ENCODE data around the gene RIIAD1.

RIIAD1 gene

GRCh38 chr1:151703813-151704212 lies 17.5 kb upstream of the RIIAD1 start:
- Histone ChIP-seq H3K27ac (no peak overlapping the region), H3K4me3 (IDR thresholded peaks at IDR 0.05; ENCODE audit: insufficient read depth, low read depth, low read length) (no peak overlapping the region), H3K79me2 (ENCODE audit: insufficient read depth, low read depth) (no peaks in the 10 kb centered on the region), H4K20me1 (ENCODE audit: insufficient read depth) (no peaks in the 10 kb centered on the region), H3K4me1 (ENCODE audit: low read depth, poor library complexity, severe bottlenecking) (no peaks in the 10 kb centered on the region), H3K9ac (no peak overlapping the region), H3K27me3 (ENCODE audit: insufficient read depth, low read depth) (peaks cover 5% of the 10 kb centered on the region; the same call in 1 of the 2 replicates), H2AFZ (ENCODE audit: low read depth) (no peak overlapping the region), H3K36me3 (ENCODE audit: insufficient read depth) (no peaks in the 10 kb centered on the region), H3K4me2 (no peak overlapping the region)
- no peak for TF ChIP-seq CTCF (conservative IDR thresholded peaks at IDR 0.05; ENCODE audit: low read depth, low read length)

GRCh38 chr1:151704246-151704645 lies 17.1 kb upstream of the RIIAD1 start:
- Histone ChIP-seq H3K4me1 (ENCODE audit: low read depth, poor library complexity, severe bottlenecking) (no peaks in the 10 kb centered on the region), H3K4me3 (IDR thresholded peaks at IDR 0.05; ENCODE audit: insufficient read depth, low read depth, low read length) (no peak overlapping the region)

GRCh38 chr1:151705146-151705545 lies 16.2 kb upstream of the RIIAD1 start:
- Histone ChIP-seq H3K79me2 (ENCODE audit: insufficient read depth, low read depth) (no peaks in the 10 kb centered on the region), H3K36me3 (ENCODE audit: insufficient read depth) (no peaks in the 10 kb centered on the region), H3K4me1 (ENCODE audit: low read depth, poor library complexity, severe bottlenecking) (no peaks in the 10 kb centered on the region), H2AFZ (ENCODE audit: low read depth) (no peak overlapping the region), H3K27me3 (ENCODE audit: insufficient read depth, low read depth) (peaks cover 19% of the 10 kb centered on the region), H3K4me2 (no peak overlapping the region), H3K27ac (no peak overlapping the region), H3K9ac (no peak overlapping the region), H3K4me3 (IDR thresholded peaks at IDR 0.05; ENCODE audit: insufficient read depth, low read depth, low read length) (no peak overlapping the region), H4K20me1 (ENCODE audit: insufficient read depth) (no peaks in the 10 kb centered on the region)
- TF ChIP-seq CTCF (conservative IDR thresholded peaks at IDR 0.05; ENCODE audit: low read depth, low read length), result no peak

More at GRCh38 chr1:151704246-151704645, 17.1 kb upstream of the RIIAD1 start:
- no peak overlapping the region for H3K27ac ChIP-seq
- H2AFZ ChIP-seq (ENCODE audit: low read depth), result no peak overlapping the region
- H3K9ac ChIP-seq, result no peak overlapping the region
- H4K20me1 ChIP-seq (ENCODE audit: insufficient read depth), result no peaks in the 10 kb centered on the region
- no peak for TF ChIP-seq CTCF (conservative IDR thresholded peaks at IDR 0.05; ENCODE audit: low read depth, low read length)
- no peaks in the 10 kb centered on the region for H3K79me2 ChIP-seq (ENCODE audit: insufficient read depth, low read depth)
- no peaks in the 10 kb centered on the region for H3K36me3 ChIP-seq (ENCODE audit: insufficient read depth)
- H3K27me3 ChIP-seq (ENCODE audit: insufficient read depth, low read depth), result peaks cover 10% of the 10 kb centered on the region; the same call in 1 of the 2 replicates
- H3K4me2 ChIP-seq, result no peak overlapping the region

DNA sequence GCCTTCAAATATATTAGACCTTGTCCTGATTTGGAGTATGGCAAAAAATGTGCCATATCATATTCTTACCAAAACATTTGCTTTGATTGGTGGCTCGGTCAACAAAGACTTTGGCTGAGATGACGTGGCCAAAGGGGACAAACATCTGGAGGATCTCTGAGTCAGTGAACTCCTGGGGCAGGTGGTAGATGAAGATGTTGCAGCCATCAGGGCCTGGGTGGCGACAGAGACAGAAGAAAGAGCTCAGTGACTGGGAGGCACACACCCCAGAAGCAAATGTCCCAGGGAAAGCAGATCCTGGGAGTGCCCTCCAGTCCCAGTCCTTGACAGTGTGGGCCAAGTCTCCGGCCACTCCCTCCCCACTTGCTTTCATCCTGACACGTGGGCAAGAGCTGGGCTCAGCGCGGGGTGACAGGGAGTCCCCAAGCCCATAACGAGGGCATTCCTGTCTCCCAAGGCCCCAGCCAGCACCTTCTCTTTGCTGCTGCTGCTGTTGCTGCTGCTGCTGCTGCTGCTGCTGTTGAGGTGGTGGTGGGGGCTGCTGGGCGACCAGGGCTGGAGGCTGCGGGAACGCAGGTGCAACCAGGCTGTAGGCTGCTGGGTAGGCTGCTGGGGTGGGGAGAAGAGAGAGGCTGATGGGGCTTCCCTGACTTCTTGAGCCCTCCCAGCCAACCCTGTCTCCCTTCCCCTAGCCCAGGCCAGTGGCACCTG lies 15.4 kb upstream of the RIIAD1 start:
- H3K79me2 ChIP-seq (ENCODE audit: insufficient read depth, low read depth), result no peaks in the 10 kb centered on the region
- H3K27me3 ChIP-seq (ENCODE audit: insufficient read depth, low read depth), result peaks cover 25% of the 10 kb centered on the region
- no peak overlapping the region for H3K27ac ChIP-seq
- no peaks in the 10 kb centered on the region for H4K20me1 ChIP-seq (ENCODE audit: insufficient read depth)
- TF ChIP-seq CTCF (conservative IDR thresholded peaks at IDR 0.05; ENCODE audit: low read depth, low read length), result no peak
- no peaks in the 10 kb centered on the region for H3K36me3 ChIP-seq (ENCODE audit: insufficient read depth)
- H3K4me2 ChIP-seq, result no peak overlapping the region
- H3K4me1 ChIP-seq (ENCODE audit: low read depth, poor library complexity, severe bottlenecking), result no peaks in the 10 kb centered on the region
- H2AFZ ChIP-seq (ENCODE audit: low read depth), result no peak overlapping the region
- H3K9ac ChIP-seq, result no peak overlapping the region
- no peak overlapping the region for H3K4me3 ChIP-seq (IDR thresholded peaks at IDR 0.05; ENCODE audit: insufficient read depth, low read depth, low read length)
